H1 (cell line): ENCODE results near the gene GDI2. TPM values are rescaled to one million over a fixed set of nuclear protein-coding genes. Genes with fewer than 3 reads are reported as not detected.

Source experiments
- BACH1 ChIP-seq: IDR thresholded peaks from 2 replicates; pipeline ENCODE4 v1.6.1; 2012; ENCODE audit warnings: low read length, improper control_type of control experiment
- CHD1 ChIP-seq: IDR thresholded peaks from 2 replicates; pipeline ENCODE4 v1.6.1; 2012; ENCODE audit warnings: low read depth, low read length, improper control_type of control experiment
- CHD7 ChIP-seq: fragments of 300-600 bp; sonication (generic); IDR thresholded peaks from 2 replicates; pipeline ENCODE4 v1.7.1; 2012; ENCODE audit warnings: low read length, moderate library complexity, mild to moderate bottlenecking, inconsistent platforms; ENCODE audit not compliant: insufficient replicate concordance
- KDM1A ChIP-seq: fragments of 200-600, 300-600 bp; sonication (generic); IDR thresholded peaks from 2 replicates; pipeline ENCODE4 v1.7.1; 2016; ENCODE audit warnings: mild to moderate bottlenecking, low read length, borderline replicate concordance
- SUZ12 ChIP-seq: fragments of 200-600 bp; sonication (generic); IDR thresholded peaks from 2 replicates; pipeline ENCODE4 v1.6.1; 2012; ENCODE audit warnings: mild to moderate bottlenecking, inconsistent platforms, low read length, moderate library complexity, mixed read lengths
- TAF1 ChIP-seq: IDR thresholded peaks from 2 replicates; pipeline ENCODE4 v1.6.1; 2011; ENCODE audit warnings: mild to moderate bottlenecking, low read depth, low read length
- ZNF274 ChIP-seq: IDR thresholded peaks from 2 replicates; pipeline ENCODE4 v1.7.0; 2012; ENCODE audit warnings: low read length, borderline replicate concordance; ENCODE audit errors: extremely low read depth
- polyA plus RNA-seq, 7 experiments: library from polyadenylated mRNA; depleted of rRNA in 3 of 7; stranded (reverse) in 5 of 7; unstranded in 2 of 7; fragments of >200 nt in 5 of 7; fragments of 200-250 nt in 2 of 7; gene quantifications; 1 replicate in 5 of 7; 2 replicates in 1 of 7; 4 replicates in 1 of 7; pipeline versions ENCODE4 v1.2.1 to v1.2.3, GENCODE V29; 2011 to 2013; ENCODE audit warnings: missing spikeins in 2 of 7, mixed read lengths in 2 of 7
- total RNA-seq: library from RNA; stranded (reverse); fragmentation: NEBNext Ultra II Directional; extraction: Animal tissue kit (Norgen Biotek cat#: 25700); gene quantifications from 2 replicates; pipeline ENCODE4 v1.2.1, GENCODE V29; 2021

The GDI2 gene
- total and polyA plus RNA-seq, 2 of the 8 experiments (the other 6 are each of a cell fraction or from before 2014, with no cell fraction given) = 168 to 385 TPM

DNA sequence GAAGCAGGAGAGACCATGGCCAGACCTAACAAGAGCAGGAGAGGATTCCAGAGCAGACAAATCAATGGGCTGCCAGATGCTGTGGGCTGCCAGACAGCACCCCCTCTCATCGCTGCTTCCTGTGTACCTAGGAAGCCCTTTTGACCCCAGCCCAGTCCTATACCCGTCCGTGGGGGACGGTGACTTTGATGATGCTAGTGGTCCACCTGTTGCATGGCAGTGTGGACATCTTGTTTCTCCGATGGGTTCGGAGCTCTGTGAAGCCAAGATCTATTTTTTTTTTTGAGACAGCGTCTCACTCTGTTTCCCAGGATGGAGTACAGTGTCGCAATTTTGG, 18.2 kb upstream of the GDI2 start (continued):
- TF ChIP-seq CHD7 (no peak), ZNF274 (no peak), BACH1 (no peak), SUZ12 (no peak), KDM1A (no peak), TAF1 (no peak), CHD1 (no peak)
